GM10248 (cell line): ENCODE results near the gene ITPR1.

Experiments used
- CTCF ChIA-PET: fragments of 300-600 bp; sonication (Branson Sonifier 250); formaldehyde crosslinking; extraction: SDS; loops from one replicate; lab custom pipeline; 2021; ENCODE audit warnings: antibody characterized with exemption; lab: Yijun Ruan, JAX
- POLR2A ChIA-PET: fragments of 350-650 bp; sonication (Branson Sonifier 250); formaldehyde crosslinking; extraction: SDS; loops from one replicate; lab custom pipeline; 2020; ENCODE audit warnings: antibody characterized with exemption; lab: Yijun Ruan, JAX
- DNase-seq: peaks from one replicate; pipeline ENCODE4 v3.0.0; 2012; ENCODE audit errors: extremely low spot score
- TF ChIP-seq, protein P1 (sequence below): IDR thresholded peaks from 2 replicates; pipeline ENCODE4 v1.5.1; 2012; ENCODE audit warnings: mild to moderate bottlenecking, low read depth; ENCODE audit errors: extremely low read depth, missing control alignments, control extremely low read depth

The ITPR1 gene

DNA sequence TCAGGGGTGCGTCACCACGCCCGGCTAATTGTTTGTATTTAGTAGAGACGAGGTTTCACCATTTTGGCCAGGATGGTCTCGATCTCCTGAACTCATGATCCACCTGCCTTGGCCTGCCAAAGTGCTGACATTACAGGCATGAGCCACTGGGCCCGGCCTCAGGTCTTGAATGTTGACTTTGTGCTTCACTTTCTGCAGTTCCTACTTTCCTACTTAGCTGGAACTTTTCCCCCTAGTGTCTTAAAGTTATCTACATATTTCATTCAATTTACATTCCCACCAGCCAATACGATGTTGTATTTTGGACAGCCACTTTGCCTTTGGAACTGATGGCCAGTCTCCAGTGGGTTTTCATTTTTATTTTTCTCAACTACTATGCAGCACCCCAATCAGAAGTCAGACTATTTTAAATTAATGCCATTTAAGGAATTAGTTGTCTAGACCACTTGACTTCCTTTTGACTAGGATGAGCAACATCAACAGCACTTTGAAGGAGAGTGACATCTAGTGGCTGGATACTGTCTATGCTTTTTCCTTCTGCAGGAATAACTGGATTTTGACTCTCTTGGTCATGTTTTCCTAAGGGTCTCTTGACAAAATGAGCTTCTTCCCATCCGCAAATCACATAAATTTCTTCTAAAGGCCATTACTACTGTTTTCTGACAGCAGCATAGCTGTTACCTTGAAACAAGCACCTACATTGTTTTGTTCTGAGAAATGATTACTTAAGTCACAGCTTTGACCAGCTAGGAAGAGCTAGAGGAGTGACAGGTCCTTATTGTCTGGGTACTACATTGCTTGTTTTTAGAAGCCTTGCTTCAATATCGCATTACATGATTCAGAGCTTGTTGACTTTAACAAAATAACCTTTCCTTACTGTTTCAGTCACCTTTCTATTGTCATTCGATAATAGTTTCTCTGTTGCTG, 140.2 kb downstream of the ITPR1 start:
- DNase-seq: peak; percentile 68
- TF ChIP-seq, protein P1, sequence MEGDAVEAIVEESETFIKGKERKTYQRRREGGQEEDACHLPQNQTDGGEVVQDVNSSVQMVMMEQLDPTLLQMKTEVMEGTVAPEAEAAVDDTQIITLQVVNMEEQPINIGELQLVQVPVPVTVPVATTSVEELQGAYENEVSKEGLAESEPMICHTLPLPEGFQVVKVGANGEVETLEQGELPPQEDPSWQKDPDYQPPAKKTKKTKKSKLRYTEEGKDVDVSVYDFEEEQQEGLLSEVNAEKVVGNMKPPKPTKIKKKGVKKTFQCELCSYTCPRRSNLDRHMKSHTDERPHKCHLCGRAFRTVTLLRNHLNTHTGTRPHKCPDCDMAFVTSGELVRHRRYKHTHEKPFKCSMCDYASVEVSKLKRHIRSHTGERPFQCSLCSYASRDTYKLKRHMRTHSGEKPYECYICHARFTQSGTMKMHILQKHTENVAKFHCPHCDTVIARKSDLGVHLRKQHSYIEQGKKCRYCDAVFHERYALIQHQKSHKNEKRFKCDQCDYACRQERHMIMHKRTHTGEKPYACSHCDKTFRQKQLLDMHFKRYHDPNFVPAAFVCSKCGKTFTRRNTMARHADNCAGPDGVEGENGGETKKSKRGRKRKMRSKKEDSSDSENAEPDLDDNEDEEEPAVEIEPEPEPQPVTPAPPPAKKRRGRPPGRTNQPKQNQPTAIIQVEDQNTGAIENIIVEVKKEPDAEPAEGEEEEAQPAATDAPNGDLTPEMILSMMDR: peak; percentile 76
- ChIA-PET CTCF (interaction anchor here (0.7 to 4.6 kb wide), 46 partner anchors 9 to 1432 kb away, joined by 3 to 88 read pairs (median 4); partner anchors contain the start of genes ITPR1 and SUMF1), POLR2A (no interaction called here)

DNA sequence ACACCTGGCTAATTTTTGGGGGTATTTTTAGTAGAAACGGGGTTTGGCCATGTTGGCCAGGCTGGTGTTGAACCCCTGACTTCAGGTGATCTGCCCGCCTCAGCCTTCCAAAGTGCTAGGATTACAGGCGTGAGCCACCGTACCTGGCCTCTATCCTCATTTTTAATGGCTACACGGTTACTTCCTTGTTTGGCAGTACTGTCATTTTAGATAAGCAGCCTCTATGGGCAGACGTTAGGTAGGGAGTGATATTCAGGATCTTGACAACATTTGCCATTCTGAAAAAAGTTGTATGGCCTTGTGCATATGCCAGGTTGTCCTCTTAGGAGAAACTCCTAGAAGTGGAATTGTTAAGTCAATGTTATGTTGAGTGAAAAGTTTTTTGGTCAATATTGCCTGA, 141.7 kb downstream of the ITPR1 start:
- CTCF ChIA-PET: interaction anchor here (1.7 to 4.6 kb wide), 4 partner anchors 11 to 285 kb away, joined by 3 to 88 read pairs (median 16); no protein-coding TSS in a partner anchor
- TF ChIP-seq, protein P1: no peak

DNA sequence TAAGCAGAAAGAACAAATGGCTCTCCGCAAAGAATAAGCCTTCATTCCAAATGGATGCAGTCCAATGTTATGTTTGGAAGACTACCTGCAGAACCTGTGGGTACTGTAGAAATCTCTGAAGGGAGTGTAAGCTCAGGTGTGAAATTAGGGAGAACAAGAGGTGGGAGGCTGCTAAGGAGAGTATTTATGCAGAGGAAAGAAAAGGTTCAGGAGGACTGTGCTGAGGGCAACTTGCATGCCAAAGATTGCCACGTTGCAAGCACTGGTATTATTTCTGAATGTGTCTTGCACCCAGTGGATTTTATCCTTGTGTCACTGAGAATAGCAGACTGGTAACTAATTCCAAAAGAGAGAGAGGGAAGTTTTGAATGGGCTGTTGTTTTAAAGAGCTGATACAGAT, 144.1 kb downstream of the ITPR1 start:
- CTCF ChIA-PET: interaction anchor here (1.1 to 4.6 kb wide), 3 partner anchors 8 to 287 kb away, joined by 3 to 28 read pairs (median 5); no protein-coding TSS in a partner anchor
- POLR2A ChIA-PET: interaction anchor here (0.6 kb wide), 1 partner anchor 144 kb away, joined by 3 read pairs; the partner anchor contains the start of gene ITPR1
- TF ChIP-seq, protein P1: no peak
- DNase-seq: no peak

More for the DNA sequence above, 141.7 kb downstream of the ITPR1 start:
- no peak for DNase-seq
- POLR2A ChIA-PET: no interaction called here

DNA sequence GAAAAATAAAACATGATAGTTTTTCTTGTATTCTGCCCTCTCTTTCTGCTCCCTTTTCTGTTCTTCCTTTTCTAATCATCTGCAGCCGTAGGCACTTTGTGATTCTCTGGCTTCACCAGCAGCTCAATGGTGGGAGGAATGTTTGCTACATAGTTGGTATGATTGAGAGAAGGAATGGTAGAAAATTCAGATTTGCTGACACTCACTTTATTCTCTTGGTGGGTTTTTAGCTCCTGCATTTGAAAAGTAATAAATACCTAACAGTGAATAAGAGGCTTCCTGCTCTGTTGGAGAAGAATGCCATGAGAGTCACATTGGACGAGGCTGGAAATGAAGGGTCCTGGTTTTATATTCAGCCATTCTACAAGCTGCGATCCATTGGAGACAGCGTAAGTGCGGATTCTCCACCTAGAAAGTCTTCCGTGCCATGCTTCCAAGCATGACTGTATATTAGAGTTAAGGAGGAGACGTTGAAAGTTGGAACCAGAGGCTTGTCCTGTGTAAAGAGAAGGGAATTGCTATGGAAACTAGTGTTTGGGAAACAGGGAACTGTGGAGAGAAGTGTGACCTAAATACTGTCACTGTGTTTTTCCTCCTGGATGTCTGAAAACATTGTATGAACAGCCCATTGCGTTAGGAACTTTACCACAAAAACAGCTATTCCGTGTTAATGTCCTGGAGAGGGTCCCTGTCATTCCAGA, 148.9 kb downstream of the ITPR1 start:
- TF ChIP-seq, protein P1: no peak
- POLR2A ChIA-PET: no interaction called here
- DNase-seq: no peak
- CTCF ChIA-PET: interaction anchor here (1.2 to 4.0 kb wide), 3 partner anchors 9 to 291 kb away, joined by 3 to 17 read pairs (median 6); no protein-coding TSS in a partner anchor

DNA sequence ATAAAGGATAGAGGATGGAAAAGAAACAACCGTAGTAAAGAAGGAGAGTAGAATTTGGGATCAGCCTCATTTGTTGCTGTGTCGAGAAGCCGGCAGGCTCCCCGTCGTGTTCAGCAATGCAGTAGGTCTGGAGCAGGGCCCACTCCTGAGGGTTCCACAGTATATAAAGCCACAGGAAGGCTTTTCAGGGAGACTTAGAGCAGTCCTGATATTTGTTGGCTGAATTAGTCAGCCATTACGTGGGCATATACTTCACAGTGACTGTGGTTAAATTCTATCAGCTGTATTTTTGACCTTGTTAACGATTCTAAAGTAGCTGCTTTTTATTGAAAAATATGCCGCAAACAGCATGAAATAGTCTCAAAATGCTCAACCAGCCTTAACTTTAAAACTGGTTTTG, 149.5 kb downstream of the ITPR1 start:
- POLR2A ChIA-PET: no interaction called here
- CTCF ChIA-PET: interaction anchor here (1.8 to 4.0 kb wide), 2 partner anchors 9 to 292 kb away, joined by 6 to 17 read pairs; no protein-coding TSS in a partner anchor
- TF ChIP-seq, protein P1: no peak
- DNase-seq: no peak
